IPS-NIHi11 (cell line): ENCODE data around the gene ADAM20.
A peak's percentile ranks its signal among the peaks of the same experiment; 100 is the strongest.
"Not testable (repeated sequence)": the region's sequence is repeated elsewhere in the genome, so short reads cannot be mapped to it uniquely, and the experiment has no call there.

Experiments
- DNase-seq: peaks from one replicate; pipeline ENCODE4 v3.0.0; 2012; ENCODE audit warnings: mixed read lengths, low spot score

Gene ADAM20

DNA sequence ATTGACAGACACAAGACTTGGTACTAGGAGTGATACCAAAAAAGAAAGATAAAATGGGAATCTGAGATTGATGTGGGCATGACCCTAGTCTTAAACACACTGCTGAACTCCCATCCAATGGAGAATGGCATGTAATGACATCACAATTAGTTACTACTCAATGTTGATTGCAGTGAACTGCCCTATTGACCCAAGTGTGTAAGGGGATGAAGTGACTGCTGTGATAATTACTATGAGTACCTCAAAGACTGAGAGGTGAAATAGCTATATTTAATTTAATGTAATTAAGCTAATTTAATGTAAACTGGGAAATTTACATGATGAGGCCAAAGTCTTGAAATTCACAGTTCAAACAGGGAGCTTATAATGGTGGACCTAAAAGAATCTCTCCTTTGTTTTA is at the start of gene ADAM20:
ADAM20 (minus strand) TSS at position 101 of the 400 bp plus-strand sequence. CDS start 10,247 bp downstream, outside the sequence.
- DNase-seq, result no peak

DNA sequence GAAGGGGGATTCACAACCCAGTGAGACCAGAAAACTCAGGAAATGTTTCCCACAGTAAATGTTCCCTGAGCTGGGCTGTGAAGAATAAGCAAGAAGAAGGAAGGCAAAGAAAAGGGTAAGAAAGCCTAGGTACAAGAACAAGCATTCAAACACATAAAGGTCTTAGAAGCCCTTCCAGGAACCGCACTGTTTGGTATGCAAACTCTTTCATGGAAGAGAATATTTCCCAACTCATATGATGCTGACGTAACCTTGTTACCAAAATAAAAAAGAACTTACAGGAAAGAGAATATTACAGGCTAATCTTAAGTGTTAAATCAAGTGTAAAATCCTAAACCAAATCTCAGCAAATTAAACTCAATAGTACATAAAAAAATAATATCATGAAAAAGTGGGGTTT is 42.1 kb upstream of the ADAM20 start:
- DNase-seq, result no peak

DNA sequence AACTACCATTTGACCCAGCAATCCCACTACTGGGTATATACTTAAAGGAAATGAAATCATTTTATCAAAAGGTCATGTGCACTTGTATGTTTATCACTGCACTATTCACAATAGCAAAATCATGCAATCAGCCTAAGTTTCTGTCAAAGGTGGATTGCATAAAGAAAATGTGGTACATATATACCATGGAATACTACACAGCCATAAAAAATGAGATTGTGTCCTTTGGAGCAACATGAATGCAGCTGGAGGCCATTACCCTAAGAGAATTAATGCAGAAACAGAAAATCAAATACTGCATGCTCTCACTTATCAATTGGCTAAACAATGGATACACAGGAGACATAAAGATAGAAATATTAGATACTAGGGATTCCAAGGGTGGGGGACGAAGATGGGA is 38.2 kb upstream of the ADAM20 start:
- no peak for DNase-seq

DNA sequence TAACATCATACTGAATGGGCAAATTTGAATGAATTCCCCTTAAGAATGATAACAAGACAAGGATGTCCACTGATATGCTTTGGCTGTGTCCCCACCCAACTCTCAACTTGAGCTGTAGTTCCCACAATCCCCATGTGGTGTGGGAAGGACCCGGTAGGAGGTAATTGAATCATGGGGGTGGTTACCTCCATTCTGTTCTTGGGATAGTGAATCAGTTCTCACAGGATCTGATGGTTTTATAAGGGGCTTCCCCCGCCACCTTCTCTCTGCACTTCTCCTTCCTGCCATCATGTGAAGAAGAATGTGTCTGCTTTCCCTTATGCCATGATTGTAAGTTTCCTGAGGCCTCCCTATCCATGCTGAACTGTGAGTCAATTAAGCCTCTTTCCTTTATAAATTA is 36.3 kb upstream of the ADAM20 start:
- DNase-seq, result no peak

DNA sequence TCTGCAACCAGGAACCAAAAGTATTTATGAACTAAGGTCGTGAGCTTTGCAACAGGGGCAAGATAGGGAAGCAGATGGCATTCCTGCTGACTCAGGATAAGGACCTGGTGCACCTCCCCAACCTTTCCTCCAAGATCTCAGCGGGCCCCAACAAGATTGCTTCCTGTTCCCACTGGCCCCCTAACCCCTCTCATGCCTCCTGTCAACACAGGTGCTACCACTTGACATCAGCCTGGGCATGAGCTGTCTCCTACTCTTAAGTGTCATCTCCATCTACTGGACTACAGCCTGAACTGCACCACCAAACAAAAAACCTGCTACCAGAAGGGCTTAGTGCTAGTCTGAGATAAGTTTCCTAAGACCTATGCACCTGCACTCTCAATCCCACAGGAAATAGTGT is 33.0 kb upstream of the ADAM20 start:
- peak; percentile 64 for DNase-seq

DNA sequence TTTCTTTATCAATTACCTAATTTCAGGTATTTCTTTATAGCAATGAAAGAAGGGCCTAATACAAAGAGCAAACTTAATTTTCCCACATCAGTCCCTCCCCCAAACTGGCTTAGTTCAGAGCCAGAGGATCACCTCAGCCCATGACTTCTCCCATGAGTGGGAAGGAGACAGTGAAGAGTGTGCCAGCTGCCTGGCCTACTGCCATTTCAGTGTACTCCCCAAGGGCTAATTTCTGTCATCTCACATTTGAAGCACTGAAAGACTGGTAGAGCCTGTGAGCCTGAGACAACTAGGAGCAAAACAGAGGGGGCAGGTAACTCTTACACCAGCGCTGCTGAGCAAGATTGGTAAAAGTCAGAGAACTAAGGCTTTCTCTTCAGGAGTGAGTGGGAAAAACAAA is 29.1 kb upstream of the ADAM20 start:
- DNase-seq, result no peak

DNA sequence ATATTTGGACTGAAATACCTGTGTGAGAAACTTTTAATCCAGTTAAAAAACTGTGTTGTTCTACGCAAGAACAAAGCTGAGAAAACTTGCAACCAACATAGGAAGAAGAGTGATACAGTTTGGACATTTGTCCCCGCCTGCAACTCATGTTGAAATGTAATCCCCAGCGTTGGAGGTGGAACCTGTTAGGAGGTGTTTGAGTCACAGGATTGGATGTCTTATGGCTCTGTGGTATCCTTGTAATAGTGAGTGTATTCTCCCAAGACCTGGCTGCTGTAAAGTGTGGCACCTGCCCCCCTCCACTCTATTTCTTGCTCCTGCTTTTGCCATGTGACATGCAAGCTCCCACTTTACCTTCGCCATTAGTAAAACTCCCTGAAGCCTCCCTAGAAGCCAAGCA is 28.6 kb upstream of the ADAM20 start:
- no peak for DNase-seq

DNA sequence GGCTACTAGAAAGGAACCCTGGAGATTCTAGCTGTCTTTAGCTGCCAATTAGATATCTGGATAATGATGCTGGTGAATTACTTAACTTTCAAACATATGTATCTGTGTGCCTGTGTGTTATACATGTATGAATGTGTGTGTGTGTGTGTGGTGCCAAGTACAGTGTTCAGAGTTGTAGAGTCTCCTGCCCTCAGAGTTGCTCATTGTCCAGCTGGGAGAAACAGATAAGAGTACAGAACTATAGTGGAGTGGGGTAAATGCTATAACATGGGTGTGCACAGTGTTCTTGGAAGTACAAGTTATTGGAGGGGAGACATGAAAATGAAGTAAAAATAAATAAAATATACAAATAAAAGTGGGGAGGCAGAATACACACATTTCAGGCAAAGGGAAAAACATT is 23.6 kb upstream of the ADAM20 start:
- DNase-seq, result no peak

DNA sequence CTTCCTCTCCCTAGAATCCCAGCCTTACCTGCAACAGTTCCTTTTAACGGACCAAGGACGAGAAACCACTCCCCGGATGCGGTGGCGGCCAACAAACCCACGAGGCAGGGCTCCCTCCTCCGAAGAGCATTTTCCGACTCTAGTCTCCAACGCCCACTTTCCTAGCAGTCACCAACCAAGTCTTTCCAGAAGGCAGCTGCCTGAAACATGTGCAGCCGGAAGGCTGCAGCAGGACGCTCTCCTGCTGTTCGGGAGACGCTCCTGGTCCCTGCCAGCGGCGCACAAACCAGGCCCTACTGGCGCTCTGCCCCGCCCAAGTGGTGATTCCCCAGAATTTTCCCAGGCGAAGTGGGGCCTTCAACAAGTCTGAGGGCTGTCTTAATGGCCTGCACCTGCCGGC is 21.1 kb upstream of the ADAM20 start:
- no peak for DNase-seq

DNA sequence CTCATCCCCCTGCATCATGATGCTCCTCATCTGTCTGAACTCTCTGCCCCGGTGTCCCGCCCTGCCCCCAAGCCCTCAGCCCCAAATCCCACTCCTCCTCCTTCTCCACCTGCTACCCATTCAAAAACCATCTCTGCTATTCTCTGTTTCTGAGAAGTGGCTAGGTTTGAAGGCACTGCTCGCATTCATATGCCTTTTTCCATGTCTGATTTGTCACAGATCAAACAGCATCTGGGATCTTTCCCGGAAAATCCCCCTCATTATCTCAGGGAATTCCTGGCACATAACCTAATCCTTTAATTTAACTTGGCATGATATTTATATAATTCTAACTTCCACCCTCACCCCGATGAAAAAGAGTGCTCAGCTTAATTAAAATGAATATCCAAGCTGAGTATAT is 3.3 kb upstream of the ADAM20 start:
- DNase-seq, result no peak

DNA sequence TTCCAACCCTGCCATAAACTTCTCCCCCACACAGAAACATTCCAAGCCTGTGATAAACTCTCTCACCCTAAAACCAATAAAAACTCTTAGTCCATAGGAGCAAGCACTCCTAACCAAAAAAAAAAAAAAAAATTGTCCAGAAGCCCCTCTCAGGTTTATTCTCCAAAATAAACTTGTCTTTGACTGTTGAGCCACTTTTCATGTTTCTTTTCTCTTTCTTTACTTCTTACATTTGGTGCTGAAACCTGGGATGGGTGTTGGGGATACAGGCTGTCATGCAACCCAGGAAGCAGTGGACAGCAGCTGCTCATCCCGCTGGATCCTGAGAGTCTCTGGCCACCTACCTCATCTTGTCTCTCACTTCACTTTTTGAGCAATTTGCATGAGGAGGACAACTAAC is 2.0 kb upstream of the ADAM20 start:
- no peak for DNase-seq

DNA sequence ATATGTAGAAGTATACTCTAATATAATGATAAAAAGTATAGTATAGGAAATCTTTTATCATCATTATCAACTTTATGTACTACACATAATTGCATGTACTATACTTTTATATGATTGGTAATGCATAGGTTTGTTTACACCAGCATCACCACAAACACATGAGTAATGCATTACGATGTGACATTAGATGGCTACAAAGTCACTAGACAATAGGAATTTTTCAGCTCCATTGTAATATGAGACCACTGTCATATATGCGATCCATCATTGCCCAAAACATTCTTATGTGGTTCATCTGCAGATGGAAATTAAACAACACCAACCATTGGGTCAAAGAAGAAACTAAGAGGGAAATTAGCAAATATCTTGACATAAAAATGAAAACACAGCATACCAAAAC is 4.4 kb downstream of the ADAM20 start:
- DNase-seq, result no peak

DNA sequence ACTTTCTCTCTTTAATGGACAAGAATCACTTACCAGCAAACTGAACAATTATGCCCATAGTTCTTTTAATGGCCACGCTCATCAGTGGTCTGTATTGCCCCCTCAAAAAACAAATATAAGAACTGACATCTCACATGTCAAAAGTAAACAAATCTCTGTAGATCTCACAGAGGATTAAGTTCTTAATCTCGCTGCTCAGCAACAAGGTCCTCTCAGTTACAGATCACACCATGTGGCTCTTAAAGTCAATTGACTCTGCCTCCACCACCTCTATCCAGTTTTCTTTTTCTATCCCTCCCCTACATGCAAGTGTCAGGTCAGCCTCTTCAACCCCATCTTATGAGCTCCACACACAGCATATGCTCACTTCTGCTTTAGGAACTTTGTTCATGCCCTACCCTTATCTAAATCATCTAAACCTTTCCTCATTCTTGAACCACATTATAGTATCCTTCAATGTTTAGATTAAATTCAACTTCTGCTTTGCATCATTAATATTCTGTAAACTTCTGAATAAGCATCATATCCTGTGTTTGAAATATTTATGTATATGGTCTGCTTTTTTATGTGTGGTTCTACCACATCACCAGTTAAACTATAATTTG is 7.2 kb downstream of the ADAM20 start:
- DNase-seq, result no peak

DNA sequence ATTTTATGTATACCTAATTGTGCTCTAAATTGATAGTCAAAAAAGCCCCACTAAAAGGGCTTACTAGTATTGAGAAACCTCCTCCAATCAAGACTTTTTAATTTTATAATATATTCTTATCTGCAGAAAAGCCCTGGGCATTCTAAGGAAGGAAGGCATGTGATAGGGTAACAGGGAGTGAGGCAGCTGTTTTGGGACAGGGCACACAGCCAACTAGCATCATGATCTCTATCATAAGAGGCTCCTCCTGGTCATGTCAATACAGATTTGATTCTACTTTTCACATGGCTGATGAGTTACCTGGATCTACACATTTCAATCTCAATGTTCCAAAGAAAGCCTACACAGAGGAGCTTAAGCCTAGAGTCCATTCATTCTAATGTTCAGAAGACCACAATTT is 9.1 kb downstream of the ADAM20 start:
- no peak for DNase-seq

DNA sequence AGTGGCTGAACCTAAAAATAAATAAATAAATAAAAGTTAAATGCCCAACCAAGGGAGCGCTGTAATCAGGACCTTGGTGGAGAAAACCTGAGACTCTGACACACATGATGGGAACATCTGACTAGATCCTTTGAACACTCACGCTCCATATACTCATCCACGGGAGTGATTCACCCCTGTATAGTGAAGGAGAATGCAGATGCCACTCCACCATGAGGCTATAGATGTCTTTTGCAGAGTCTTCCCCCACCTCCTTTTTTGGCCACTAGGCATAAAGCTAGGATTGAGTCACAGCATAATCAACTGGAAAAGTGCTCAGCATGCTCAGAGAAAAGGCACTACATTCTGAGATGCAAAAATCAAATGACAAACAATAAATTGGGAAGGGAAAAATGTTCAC is 19.0 kb downstream of the ADAM20 start:
- no peak for DNase-seq

DNA sequence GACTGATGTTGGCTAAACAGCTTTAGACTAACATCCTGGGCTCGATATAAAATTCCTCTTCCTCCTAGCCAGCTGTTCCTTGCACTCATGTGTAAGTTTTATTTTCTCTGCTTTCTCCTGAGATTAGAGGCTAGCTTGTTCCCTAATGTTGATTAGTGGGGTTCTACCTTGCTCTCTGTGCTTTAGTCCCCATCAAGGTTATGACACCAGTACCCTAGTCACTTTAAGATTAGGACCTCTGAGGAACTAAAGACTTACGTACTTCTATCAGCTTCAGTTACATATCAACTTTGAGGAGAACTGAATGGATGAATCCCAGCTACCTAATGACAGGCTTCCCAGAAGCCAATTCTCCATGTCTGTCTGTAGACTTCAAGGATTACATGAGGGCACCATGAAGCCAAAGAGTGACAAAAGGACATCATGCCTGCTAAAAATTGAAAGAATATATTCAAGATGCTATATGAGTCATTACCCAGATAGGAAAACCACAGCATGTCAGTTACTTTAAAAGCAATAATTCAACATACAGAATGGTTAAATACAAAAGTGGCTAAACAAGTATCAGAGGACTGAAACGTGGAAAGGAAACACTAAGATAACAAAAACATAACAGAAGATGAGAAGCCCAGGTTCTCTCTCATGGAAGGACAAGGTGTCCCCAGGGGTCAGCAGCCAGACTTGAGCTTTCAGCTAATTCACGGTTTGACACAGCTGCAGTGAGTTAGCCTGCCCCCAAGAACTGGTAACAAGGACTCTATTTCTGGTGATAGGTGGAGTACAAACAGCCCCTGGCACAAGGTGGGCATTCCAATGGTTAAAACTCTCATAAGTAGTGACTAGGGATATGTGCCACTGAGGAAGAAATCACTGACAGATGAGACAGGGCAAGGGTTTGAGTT is 20.4 kb downstream of the ADAM20 start:
- DNase-seq, result no peak

DNA sequence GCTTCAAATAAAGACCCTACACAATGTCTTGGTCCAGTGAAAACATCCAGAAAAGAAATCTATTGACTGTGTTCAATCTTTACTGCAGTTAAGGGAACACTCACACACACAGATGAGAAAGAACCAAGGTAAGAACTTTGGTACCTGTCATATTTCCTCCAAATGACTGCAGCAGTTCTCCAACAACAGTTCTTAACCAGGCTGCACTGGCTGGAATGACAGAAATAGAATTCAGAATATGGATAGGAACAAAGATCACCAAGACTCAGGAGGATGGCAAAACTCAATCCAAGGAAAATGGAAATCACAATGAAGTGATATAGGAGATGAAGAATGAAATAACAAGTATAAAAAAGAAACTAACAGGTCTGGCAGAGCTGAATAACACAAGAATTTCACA is 36.6 kb downstream of the ADAM20 start:
- no peak for DNase-seq

DNA sequence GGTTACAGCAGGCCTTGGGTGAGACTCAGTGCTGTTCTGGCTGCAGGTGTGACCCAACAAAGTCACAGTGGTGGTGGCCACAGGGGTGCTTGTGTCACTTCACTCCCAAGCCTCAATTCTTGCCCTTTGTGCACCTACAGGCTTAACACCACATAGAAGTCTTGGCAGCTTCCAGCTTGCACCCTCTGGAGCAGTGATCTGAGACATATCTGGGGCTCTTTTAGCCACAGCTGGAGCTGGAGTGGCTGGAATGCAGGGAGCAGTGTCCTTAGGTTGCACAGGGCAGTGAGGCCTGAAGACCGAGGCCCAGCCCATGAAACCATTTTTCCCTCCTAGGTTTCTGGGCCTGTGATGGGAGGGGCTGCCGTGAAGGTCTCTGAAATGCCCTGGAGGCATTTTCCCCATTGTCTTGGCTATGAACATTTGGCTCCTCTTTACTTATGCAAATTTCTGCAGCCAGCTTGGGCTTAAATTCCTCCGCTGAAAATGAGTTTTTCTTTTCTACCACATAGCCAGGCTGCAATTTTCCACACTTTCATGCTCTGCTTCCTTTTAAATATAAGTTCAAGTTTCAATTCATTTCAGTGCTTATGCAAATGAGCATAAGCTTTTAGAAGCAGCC is 45.1 kb downstream of the ADAM20 start:
- peak; percentile 16 for DNase-seq

DNA sequence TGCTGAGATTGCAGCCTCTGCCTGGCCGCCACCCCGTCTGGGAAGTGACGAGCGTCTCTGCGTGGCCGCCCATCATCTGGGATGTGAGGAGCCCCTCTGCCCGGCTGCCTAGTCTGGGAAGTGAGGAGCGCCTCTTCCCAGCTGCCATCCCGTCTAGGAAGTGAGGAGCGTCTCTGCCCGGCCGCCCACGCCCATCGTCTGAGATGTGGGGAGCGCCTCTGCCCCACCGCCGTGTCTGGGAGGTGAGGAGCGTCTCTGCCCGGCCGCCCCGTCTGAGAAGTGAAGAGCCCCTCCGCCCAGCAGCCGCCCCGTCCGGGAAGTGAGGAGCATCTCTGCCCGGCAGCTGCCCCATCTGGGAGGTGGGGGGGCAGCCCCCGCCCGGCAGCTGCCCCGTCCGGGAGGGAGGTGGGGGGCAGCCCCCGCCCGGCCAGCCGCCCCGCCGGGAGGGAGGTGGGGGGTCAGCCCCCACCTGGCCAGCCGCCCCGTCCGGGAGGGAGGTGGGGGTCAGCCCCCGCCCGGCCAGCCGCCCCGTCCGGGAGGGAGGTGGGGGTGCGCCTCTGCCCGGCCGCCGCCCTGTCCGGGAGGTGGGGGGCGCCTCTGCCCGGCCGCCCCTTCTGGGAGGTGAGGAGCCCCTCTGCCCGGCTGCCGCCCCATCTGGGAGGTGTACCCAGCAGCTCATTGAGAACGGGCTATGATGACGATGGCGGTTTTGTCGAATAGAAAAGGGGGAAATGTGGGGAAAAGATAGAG is 57.3 kb downstream of the ADAM20 start:
- not testable (repeated sequence) for DNase-seq

DNA sequence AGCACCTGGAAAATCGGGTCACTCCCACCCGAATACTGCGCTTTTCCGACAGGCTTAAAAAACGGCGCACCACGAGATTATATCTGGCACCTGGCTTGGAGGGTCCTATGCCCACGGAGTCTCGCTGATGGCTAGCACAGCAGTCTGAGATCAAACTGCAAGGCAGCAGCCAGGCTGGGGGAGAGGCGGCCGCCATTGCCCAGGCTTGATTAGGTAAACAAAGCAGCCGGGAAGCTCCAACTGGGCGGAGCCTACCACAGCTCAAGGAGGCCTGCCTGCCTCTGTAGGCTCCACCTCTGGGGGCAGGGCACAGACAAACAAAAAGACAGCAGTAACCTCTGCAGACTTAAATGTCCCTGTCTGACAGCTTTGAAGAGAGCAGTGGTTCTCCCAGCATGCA is 59.3 kb downstream of the ADAM20 start:
- DNase-seq, result not testable (repeated sequence)

DNA sequence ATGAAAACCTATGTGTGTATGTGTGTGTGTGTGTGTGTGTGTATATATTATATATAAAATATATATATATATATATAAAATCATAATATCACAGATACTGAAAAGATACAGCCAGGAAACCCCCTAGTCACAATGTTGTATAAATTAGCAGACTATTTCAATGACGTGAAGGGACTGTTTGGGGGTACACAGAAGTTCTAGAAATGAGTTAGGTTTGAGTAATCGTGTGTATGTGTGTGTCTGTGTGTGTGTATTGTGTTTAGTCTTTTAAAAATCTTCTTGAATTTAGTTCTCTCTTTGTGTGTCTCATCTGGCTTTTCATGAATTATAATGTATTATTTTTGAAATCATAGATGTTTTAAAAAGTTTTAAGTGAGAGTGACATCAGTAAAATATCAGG is 61.0 kb downstream of the ADAM20 start:
- DNase-seq, result no peak
